Transverse colon (tissue), 4 donors: ENCODE measurements around the gene FCN3. TPM values are rescaled to one million over a fixed set of nuclear protein-coding genes. Genes with fewer than 3 reads are reported as not detected.
A peak's percentile ranks its signal among the peaks of the same experiment; 100 is the strongest.

ENCODE experiments used
- DNase-seq: peaks from one replicate; pipeline ENCODE4 v3.0.0-alpha.2; 2019
- H3K27ac ChIP-seq, 4 donors: fragments of 200-600 bp; sonication (generic); 2 replicates each; pipeline ENCODE4 v1.5.1; 2016 to 2018; ENCODE audit warnings: inconsistent platforms in 4 of 4
- H3K27me3 ChIP-seq: fragments of 200-600 bp; sonication (generic); 2 replicates; pipeline ENCODE4 v1.5.1; 2017; ENCODE audit warnings: inconsistent platforms
- H3K36me3 ChIP-seq, 4 donors: fragments of 200-600 bp; sonication (generic); 2 replicates each; pipeline ENCODE4 v1.5.1; 2017 to 2019; ENCODE audit warnings: inconsistent platforms in 4 of 4
- H3K4me1 ChIP-seq, 4 donors: fragments of 200-600 bp; sonication (generic); 2 replicates each; pipeline ENCODE4 v1.5.1; 2017 to 2020; ENCODE audit warnings: inconsistent platforms in 4 of 4
- H3K4me3 ChIP-seq, 4 donors: fragments of 200-600 bp; sonication (generic); 1 replicate in 1 of 4; 2 replicates in 3 of 4; pipeline versions ENCODE4 v1.5.1 to v1.6.1; 2017 to 2019; ENCODE audit warnings: inconsistent platforms in 4 of 4
- H3K9me3 ChIP-seq, 2 donors: fragments of 200-600 bp; sonication (generic); 2 replicates each; pipeline ENCODE4 v1.5.1; 2017 to 2019; ENCODE audit warnings: inconsistent platforms in 2 of 2
- CTCF ChIP-seq, 5 experiments: fragments of 200-600 bp in 3 of 5; fragments of 450-650 bp in 2 of 5; sonication (generic) in 3 of 5; IDR thresholded peaks; 1 replicate in 2 of 5; 2 replicates in 3 of 5; pipeline ENCODE4 v1.5.1; 2016 to 2017; ENCODE audit warnings: antibody characterized with exemption in 5 of 5, inconsistent platforms in 3 of 5, mild to moderate bottlenecking in 2 of 5, moderate library complexity in 1 of 5
- EP300 ChIP-seq: sonication (generic); formaldehyde crosslinking; IDR thresholded peaks from one replicate; pipeline ENCODE4 v1.6.1; 2017; ENCODE audit warnings: antibody characterized with exemption, low read depth
- POLR2A ChIP-seq: fragments of 450-650 bp; IDR thresholded peaks from one replicate; pipeline ENCODE4 v1.6.1; 2016; ENCODE audit warnings: antibody characterized with exemption, mild to moderate bottlenecking, moderate library complexity
- POLR2AphosphoS5 ChIP-seq, 3 donors: sonication (generic); formaldehyde crosslinking; IDR thresholded peaks; one replicate each; pipeline ENCODE4 v1.6.1; 2016; ENCODE audit warnings: antibody characterized with exemption in 3 of 3
- WGBS, 2 donors: methylation state at CpG; one replicate each; pipeline ENCODE4 v1.1.5; 2018; ENCODE audit warnings: low coverage in 1 of 2; 5-methylcytosine and 5-hydroxymethylcytosine counted together
- in situ Hi-C, 4 donors: fragments of 200-750 bp; cut with MboI; loops; one replicate each; pipeline versions ENCODE4 v1.15.0 to v1.15.1; 2017; ENCODE audit warnings: low sequenced_read_pairs in 3 of 4, low pct_ligation_motif_present in 1 of 4, low pct_unique_long_range_greater_than_20kb in 1 of 4
- intact Hi-C: fragments of 100-400 bp; cut with DNase I; formaldehyde crosslinking; loops from one replicate; pipeline ENCODE4 v1.15.1; 2023; ENCODE audit warnings: low total_unique reads
- total RNA-seq, 4 donors: library from RNA; depleted of rRNA; stranded (reverse); fragments of >200 nt; gene quantifications; one replicate each; pipeline ENCODE4 v1.1.0, GENCODE V29; 2016

Gene FCN3
- total RNA-seq, 4 donors from 2014 or later: 1.2 to 1.9 TPM; not detected in 2

GRCh38 chr1:27394282-27394658, 19.6 kb upstream of the FCN3 start:
- in situ Hi-C loops (loop anchor here (5.0 to 10.0 kb wide), 2 partner anchors 92 to 211 kb away; partner anchors contain the start of gene AHDC1 (in 1 of the 4)), intact Hi-C loops (loop anchor here (2.0 to 5.0 kb wide), 2 partner anchors 37 to 92 kb away; no protein-coding TSS in a partner anchor)
- H3K4me1 ChIP-seq: peaks cover 16 to 34% (median 18%) of the 10 kb centered on the region in 4 donors
- 95 to 97% methylated on average over 7 to 8 of the region's 9 CpGs for WGBS, 2 donors
- no peaks in the 10 kb centered on the region for H3K36me3 ChIP-seq
- no peak overlapping the region for H3K4me3 ChIP-seq
- no peak overlapping the region for H3K27ac ChIP-seq
- no peak for TF ChIP-seq POLR2A
- TF ChIP-seq POLR2AphosphoS5 (IDR thresholded peaks at IDR 0.05): no peak
- TF ChIP-seq CTCF (IDR thresholded peaks at IDR 0.05): no peak
- no peak for TF ChIP-seq EP300
- no peaks in the 10 kb centered on the region for H3K9me3 ChIP-seq
- peaks cover 7% of the 10 kb centered on the region for H3K27me3 ChIP-seq
- no peak for DNase-seq

DNA sequence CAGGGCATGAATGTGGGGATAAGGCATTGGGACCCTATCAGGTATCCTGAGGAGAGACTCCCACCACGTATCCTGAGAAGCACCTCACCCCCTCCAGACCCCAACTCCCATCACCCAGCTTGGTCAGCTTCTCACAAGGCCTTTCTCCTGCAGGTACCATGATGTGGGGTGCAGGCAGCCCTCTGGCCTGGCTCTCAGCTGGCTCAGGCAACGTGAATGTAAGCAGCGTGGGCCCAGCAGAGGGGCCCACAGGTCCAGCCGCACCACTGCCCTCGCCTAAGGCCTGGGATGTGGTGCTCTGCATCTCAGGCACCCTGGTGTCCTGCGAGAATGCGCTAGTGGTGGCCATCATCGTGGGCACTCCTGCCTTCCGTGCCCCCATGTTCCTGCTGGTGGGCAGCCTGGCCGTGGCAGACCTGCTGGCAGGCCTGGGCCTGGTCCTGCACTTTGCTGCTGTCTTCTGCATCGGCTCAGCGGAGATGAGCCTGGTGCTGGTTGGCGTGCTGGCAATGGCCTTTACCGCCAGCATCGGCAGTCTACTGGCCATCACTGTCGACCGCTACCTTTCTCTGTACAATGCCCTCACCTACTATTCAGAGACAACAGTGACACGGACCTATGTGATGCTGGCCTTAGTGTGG, 19.1 kb upstream of the FCN3 start:
- TF ChIP-seq POLR2A: no peak
- no peak for TF ChIP-seq POLR2AphosphoS5 (IDR thresholded peaks at IDR 0.05)
- TF ChIP-seq CTCF (IDR thresholded peaks at IDR 0.05): no peak
- TF ChIP-seq EP300: no peak
- in situ Hi-C loops: loop anchor here (5.0 to 10.0 kb wide), 2 partner anchors 91 to 211 kb away; partner anchors contain the start of gene AHDC1 (in 1 of the 4)
- H3K9me3 ChIP-seq: no peaks in the 10 kb centered on the region

GRCh38 chr1:27392778-27393635, 18.4 kb upstream of the FCN3 start:
- WGBS, 2 donors: 41 to 93% methylated on average over 8 to 30 of the region's 30 CpGs
- peak overlapping the region; percentile 35 to 55 (median 46) for H3K4me3 ChIP-seq
- TF ChIP-seq EP300 (no peak), CTCF (IDR thresholded peaks at IDR 0.05) (peak in 1 of 5 experiments; percentile 14)
- in situ Hi-C loops (loop anchor here (5.0 to 10.0 kb wide), 2 partner anchors 91 to 212 kb away; partner anchors contain the start of gene AHDC1 (in 1 of the 4)), intact Hi-C loops (loop anchor here (5.0 kb wide), 1 partner anchor 91 kb away; no protein-coding TSS in a partner anchor)
- DNase-seq: no peak
- H3K27me3 ChIP-seq: peaks cover 7% of the 10 kb centered on the region
- no peaks in the 10 kb centered on the region for H3K36me3 ChIP-seq
- peaks cover 16 to 23% (median 18%) of the 10 kb centered on the region in 4 donors for H3K4me1 ChIP-seq
- peak overlapping the region; percentile 29 to 74 (median 60) for H3K27ac ChIP-seq
- H3K9me3 ChIP-seq: no peaks in the 10 kb centered on the region

More for the DNA sequence above, 19.1 kb upstream of the FCN3 start:
- H3K27me3 ChIP-seq: peaks cover 7% of the 10 kb centered on the region
- no peak overlapping the region for H3K4me3 ChIP-seq
- peaks cover 16 to 29% (median 18%) of the 10 kb centered on the region in 4 donors for H3K4me1 ChIP-seq
- no peaks in the 10 kb centered on the region for H3K36me3 ChIP-seq
- no peak for DNase-seq
- no peak overlapping the region for H3K27ac ChIP-seq
- WGBS, 2 donors: 80% methylated on average over 3 of the region's 18 CpGs; no CpG with 5 or more reads in 1 of the 2 donors
- intact Hi-C loops: loop anchor here (2.0 to 5.0 kb wide), 2 partner anchors 37 to 91 kb away; no protein-coding TSS in a partner anchor
